Left renal cortex interstitium (tissue), 4 donors: Measurements from ENCODE around the gene TRNP1. TPM values are rescaled to one million over a fixed set of nuclear protein-coding genes. Genes with fewer than 3 reads are reported as not detected.

Source experiments
- DNase-seq, 4 donors: peaks; one replicate each; pipeline ENCODE4 v3.0.0-alpha.2; 2013; ENCODE audit warnings: low read depth in 4 of 4, low spot score in 2 of 4, missing footprints in 1 of 4
- polyA plus RNA-seq, 4 donors: library from polyadenylated mRNA; unstranded; fragments of 120-200 nt; gene quantifications; one replicate each; pipeline ENCODE4 v1.2.1, GENCODE V29; 2013; ENCODE audit not compliant: insufficient read length in 4 of 4

Gene TRNP1
- polyA plus RNA-seq, 4 donors = 5.6 to 8.2 (median 7.0) TPM

GRCh38 chr1:27000090-27000816 is 6.8 kb downstream of the TRNP1 start:
- DNase-seq = no peak

GRCh38 chr1:27000817-27001460 is 7.4 kb downstream of the TRNP1 start:
- DNase-seq = no peak

GRCh38 chr1:27001570-27002360 is 8.3 kb downstream of the TRNP1 start:
- DNase-seq = no peak

- DNase-seq = no peak
These were observed 10.4 kb downstream of the TRNP1 start for GRCh38 chr1:27003745-27004470.

GRCh38 chr1:27004471-27005165 is 11.1 kb downstream of the TRNP1 start:
- DNase-seq = no peak

GRCh38 chr1:27005166-27005530 is 11.7 kb downstream of the TRNP1 start:
- DNase-seq = no peak

GRCh38 chr1:27005648-27006496 is 12.4 kb downstream of the TRNP1 start:
- no peak for DNase-seq

- DNase-seq = no peak
These were observed 13.2 kb downstream of the TRNP1 start for GRCh38 chr1:27006683-27007082.

- no peak for DNase-seq
These were observed 14.6 kb downstream of the TRNP1 start for GRCh38 chr1:27007909-27008582.

GRCh38 chr1:27009601-27010197 is 16.2 kb downstream of the TRNP1 start:
- no peak for DNase-seq

GRCh38 chr1:27010226-27010994 is 16.9 kb downstream of the TRNP1 start:
- DNase-seq = no peak

- DNase-seq = no peak
These were observed 17.7 kb downstream of the TRNP1 start for GRCh38 chr1:27011058-27011764.

GRCh38 chr1:27011976-27012563 is 18.6 kb downstream of the TRNP1 start:
- no peak for DNase-seq

- no peak for DNase-seq
These were observed 21.8 kb downstream of the TRNP1 start for GRCh38 chr1:27015260-27015659.

- no peak for DNase-seq
These were observed 22.9 kb downstream of the TRNP1 start for GRCh38 chr1:27016376-27016775.

GRCh38 chr1:27017207-27017606 is 23.7 kb downstream of the TRNP1 start:
- no peak for DNase-seq

GRCh38 chr1:27018316-27018715 is 24.8 kb downstream of the TRNP1 start:
- no peak for DNase-seq
